ENCODE results near the gene ADAMTS2. TPM values are rescaled to one million over a fixed set of nuclear protein-coding genes. Genes with fewer than 3 reads are reported as not detected.

ADAMTS2 gene
- polyA plus RNA-seq, 1 donor: 5.9 TPM

DNA sequence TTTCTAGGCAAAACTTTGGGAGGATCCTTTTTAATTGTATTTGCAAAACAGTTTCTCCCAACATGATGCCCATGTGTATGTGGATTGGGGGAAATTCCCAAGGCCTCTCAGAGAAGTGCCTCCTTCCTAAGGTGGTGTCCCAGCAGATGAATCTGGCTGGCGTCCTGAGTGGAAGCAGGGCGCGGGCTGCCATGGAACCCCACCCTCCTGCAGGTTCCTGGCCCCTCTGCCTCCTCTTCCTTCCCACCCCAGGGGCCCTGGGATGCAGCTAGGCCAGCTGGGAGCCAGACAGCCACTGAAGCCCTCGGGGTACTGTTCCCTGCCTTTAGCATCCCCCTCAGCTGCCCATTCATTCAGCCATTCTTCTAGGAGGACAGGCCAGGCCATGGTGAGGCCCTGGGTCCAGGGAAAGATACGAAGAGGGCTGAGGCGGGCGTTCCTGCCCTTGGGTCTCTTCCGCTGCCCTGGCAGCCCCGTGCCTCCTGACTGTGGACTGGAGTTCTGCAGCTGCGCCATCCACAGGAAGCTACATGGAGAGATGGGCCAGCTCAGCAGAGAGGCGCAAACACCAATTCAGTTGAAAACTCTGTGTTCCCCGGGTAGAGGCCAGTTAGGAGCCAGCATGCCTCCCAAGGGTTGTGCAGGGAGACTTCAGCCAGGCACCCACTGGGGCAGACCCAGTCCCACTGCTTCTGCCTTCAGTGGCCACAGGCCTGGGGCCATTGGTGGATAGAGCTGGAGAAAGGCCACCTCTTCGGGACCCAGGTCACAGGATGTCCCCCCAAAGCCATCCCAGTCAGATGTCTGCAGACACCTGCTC, 36.5 kb downstream of the ADAMTS2 start:
- no peaks in the 10 kb centered on the region for H3K4me1 ChIP-seq (ENCODE audit: control insufficient read depth, insufficient read depth, low read length)

DNA sequence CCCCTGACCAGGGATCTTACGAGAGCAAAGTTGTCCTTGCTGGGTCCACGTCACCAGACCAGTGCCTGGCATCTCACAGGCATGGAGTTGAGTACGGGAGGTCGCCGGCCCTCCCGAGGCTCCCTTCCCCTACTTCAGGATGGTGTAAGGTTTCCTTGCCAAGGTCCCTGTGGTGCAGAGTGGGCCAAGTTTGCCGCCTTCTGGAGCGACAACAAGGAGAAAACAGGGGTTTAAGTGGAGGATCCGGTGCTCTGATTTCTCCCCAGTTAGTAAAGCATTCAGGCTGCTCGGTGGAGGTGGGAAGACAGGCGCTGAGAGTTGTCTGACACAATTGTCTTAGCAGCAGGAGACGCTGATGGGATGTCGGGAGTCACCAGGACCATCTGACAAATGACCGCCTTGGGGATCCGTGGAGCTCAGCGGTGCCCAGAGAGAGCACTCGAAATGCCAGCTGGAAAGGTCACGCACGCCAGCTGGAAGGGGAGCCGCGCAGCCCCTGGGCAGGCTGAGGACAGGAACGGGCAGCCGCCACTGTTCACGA, 37.3 kb downstream of the ADAMTS2 start:
- no peak for DNase-seq
- Histone ChIP-seq H3K36me3 (ENCODE audit: control insufficient read depth, insufficient read depth, low read length) (no peaks in the 10 kb centered on the region), H3K9me3 (ENCODE audit: control insufficient read depth, low read depth, low read length) (peaks cover 3% of the 10 kb centered on the region), H3K27ac (ENCODE audit: low read length) (no peak overlapping the region), H3K4me1 (ENCODE audit: control insufficient read depth, insufficient read depth, low read length) (no peaks in the 10 kb centered on the region), H3K4me3 (ENCODE audit: low read length) (no peak overlapping the region), H3K27me3 (ENCODE audit: control insufficient read depth, insufficient read depth, low read length) (no peaks in the 10 kb centered on the region)
- no CpG with 5 or more reads among the region's 24 CpGs for WGBS (ENCODE audit: insufficient coverage, low lambda C conversion rate)

More for the DNA sequence above, 36.5 kb downstream of the ADAMTS2 start:
- no peak overlapping the region for H3K27ac ChIP-seq (ENCODE audit: low read length)
- H3K27me3 ChIP-seq (ENCODE audit: control insufficient read depth, insufficient read depth, low read length): no peaks in the 10 kb centered on the region
- WGBS (ENCODE audit: insufficient coverage, low lambda C conversion rate): no CpG with 5 or more reads among the region's 13 CpGs
- H3K4me3 ChIP-seq (ENCODE audit: low read length): no peak overlapping the region
- DNase-seq: no peak
- no peaks in the 10 kb centered on the region for H3K36me3 ChIP-seq (ENCODE audit: control insufficient read depth, insufficient read depth, low read length)
- peaks cover 3% of the 10 kb centered on the region for H3K9me3 ChIP-seq (ENCODE audit: control insufficient read depth, low read depth, low read length)

DNA sequence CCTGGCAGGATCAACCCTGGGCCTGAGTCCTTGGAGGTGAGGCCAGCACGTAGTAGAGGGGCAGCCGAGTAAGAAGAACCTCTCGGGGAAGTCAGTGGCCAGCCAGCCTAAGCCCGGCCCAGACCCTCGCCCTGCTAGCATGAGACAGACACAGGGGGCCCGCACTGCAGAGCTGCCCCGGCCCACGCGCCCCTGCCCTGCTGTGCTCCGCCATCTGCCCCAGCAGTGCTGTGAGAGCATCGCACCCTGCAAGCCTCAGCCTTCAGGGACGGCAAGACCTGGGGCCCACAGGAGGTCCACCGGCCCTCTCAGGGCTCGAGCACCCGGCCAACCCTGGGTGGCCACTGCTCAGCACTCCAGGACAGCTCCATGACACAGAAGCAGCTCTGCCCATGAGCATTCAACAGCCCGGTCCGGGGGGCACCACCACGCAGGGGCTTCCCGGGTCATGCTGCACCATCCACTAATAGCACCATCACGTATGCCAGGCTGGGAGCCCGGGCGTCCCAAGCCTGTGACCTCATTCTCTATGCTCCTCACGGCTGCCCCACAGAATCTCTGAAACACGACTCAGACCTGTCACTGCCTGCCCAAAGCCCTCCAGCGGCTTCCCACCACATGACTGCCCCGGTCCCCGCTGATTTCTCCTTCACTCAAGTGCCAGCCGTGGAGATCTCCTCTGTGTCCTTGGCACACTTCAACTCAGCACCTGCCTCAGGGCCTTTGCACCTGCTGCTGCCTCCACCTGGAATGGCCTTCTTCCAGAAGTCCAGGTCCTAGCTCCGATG, 38.1 kb downstream of the ADAMTS2 start:
- DNase-seq: no peak
- Histone ChIP-seq H3K27ac (ENCODE audit: low read length) (no peak overlapping the region), H3K36me3 (ENCODE audit: control insufficient read depth, insufficient read depth, low read length) (no peaks in the 10 kb centered on the region), H3K9me3 (ENCODE audit: control insufficient read depth, low read depth, low read length) (peaks cover 3% of the 10 kb centered on the region), H3K4me1 (ENCODE audit: control insufficient read depth, insufficient read depth, low read length) (no peaks in the 10 kb centered on the region), H3K27me3 (ENCODE audit: control insufficient read depth, insufficient read depth, low read length) (no peaks in the 10 kb centered on the region), H3K4me3 (ENCODE audit: low read length) (no peak overlapping the region)
- WGBS (ENCODE audit: insufficient coverage, low lambda C conversion rate): 86% methylated on average over 2 of the region's 29 CpGs

DNA sequence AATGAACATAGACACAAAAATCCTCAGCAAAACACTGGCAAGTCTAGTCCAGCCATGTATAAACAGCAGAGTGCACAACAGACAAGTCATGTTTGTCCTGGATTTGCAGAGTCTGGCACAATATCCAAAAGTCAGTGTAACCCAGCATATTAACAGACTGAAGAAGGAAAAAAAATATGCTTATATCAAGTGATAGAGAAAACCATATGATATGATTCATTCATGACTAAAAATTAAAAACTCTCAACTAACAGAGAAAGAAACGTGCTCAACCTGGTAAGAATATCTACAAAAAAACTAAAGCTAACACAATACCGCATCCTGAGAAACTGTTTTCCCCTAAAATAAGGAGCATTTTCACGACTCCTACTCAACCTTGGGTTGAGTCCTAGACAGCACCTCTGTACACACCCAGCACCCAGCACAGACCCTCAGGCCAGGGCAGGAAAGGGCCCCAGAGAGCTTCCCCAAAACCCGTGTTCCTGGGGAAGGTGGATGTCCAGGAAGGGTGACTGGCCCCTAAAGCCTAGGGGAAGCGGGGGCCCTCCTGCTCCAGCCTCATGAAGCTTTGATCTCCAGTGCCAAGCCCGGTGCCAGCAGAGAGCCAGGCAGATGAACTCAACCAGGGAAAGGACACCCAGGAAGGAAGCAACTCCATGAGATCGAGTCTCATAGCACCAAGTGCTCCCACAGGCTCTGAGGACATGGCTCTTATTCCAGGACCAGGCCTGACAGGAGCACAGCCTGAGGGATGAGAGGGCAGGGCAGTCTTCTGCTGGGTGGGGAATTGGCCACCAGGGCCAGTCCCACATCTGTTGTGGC, 38.9 kb downstream of the ADAMTS2 start:
- H3K27me3 ChIP-seq (ENCODE audit: control insufficient read depth, insufficient read depth, low read length): no peaks in the 10 kb centered on the region
- 93% methylated on average over 2 of the region's 7 CpGs for WGBS (ENCODE audit: insufficient coverage, low lambda C conversion rate)
- DNase-seq: no peak
- H3K36me3 ChIP-seq (ENCODE audit: control insufficient read depth, insufficient read depth, low read length): no peaks in the 10 kb centered on the region
- H3K4me1 ChIP-seq (ENCODE audit: control insufficient read depth, insufficient read depth, low read length): no peaks in the 10 kb centered on the region
- no peak overlapping the region for H3K4me3 ChIP-seq (ENCODE audit: low read length)
- no peak overlapping the region for H3K27ac ChIP-seq (ENCODE audit: low read length)
- peaks cover 3% of the 10 kb centered on the region for H3K9me3 ChIP-seq (ENCODE audit: control insufficient read depth, low read depth, low read length)

DNA sequence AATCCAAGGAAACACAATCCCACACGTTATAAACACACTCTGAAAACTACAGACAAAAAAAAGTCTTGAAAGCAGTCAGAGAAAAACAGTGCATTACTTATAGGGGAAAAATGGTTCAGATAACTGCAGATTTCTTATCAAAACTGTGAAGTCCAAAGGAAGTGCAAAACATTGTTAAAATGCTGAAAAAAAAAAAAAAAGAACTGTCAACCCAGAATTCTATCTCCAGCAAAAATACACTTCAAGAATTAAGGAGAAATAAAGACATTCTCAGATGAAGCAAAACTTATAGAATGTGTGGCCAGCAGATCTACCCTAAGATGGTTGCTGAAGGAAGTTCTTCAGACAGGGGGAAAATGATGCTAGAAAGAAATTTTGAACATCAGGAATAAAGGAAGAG, 40.4 kb downstream of the ADAMTS2 start:
- Histone ChIP-seq H3K4me1 (ENCODE audit: control insufficient read depth, insufficient read depth, low read length) (no peaks in the 10 kb centered on the region), H3K4me3 (ENCODE audit: low read length) (no peak overlapping the region), H3K36me3 (ENCODE audit: control insufficient read depth, insufficient read depth, low read length) (no peaks in the 10 kb centered on the region), H3K27ac (ENCODE audit: low read length) (no peak overlapping the region), H3K9me3 (ENCODE audit: control insufficient read depth, low read depth, low read length) (peaks cover 3% of the 10 kb centered on the region), H3K27me3 (ENCODE audit: control insufficient read depth, insufficient read depth, low read length) (no peaks in the 10 kb centered on the region)
- no peak for DNase-seq
- WGBS (ENCODE audit: insufficient coverage, low lambda C conversion rate): 86% methylated on average over 1 of the region's 1 CpG

DNA sequence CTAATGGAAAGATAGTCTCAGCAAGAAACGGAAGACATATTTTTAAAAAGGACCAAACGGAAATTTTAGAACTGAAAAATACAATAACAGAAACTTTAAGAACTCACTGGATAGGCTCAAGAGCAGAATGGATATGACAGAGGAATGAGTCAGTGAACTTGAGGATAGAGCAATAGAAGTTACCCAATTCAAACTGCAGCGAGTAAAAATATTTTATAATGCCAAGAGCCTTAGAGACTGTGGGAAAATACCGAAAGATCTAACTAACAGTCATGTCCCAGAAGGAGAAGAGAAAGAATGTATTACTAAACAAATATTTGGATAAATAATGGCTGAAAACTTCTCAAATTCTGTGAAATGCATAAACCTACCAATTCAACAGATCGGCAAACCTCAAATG, 40.8 kb downstream of the ADAMTS2 start:
- H3K27me3 ChIP-seq (ENCODE audit: control insufficient read depth, insufficient read depth, low read length): no peaks in the 10 kb centered on the region
- no peaks in the 10 kb centered on the region for H3K4me1 ChIP-seq (ENCODE audit: control insufficient read depth, insufficient read depth, low read length)
- H3K27ac ChIP-seq (ENCODE audit: low read length): no peak overlapping the region
- no peak overlapping the region for H3K4me3 ChIP-seq (ENCODE audit: low read length)
- H3K9me3 ChIP-seq (ENCODE audit: control insufficient read depth, low read depth, low read length): peaks cover 3% of the 10 kb centered on the region
- no peak for DNase-seq
- H3K36me3 ChIP-seq (ENCODE audit: control insufficient read depth, insufficient read depth, low read length): no peaks in the 10 kb centered on the region
- 95% methylated on average over 5 of the region's 5 CpGs for WGBS (ENCODE audit: insufficient coverage, low lambda C conversion rate)

DNA sequence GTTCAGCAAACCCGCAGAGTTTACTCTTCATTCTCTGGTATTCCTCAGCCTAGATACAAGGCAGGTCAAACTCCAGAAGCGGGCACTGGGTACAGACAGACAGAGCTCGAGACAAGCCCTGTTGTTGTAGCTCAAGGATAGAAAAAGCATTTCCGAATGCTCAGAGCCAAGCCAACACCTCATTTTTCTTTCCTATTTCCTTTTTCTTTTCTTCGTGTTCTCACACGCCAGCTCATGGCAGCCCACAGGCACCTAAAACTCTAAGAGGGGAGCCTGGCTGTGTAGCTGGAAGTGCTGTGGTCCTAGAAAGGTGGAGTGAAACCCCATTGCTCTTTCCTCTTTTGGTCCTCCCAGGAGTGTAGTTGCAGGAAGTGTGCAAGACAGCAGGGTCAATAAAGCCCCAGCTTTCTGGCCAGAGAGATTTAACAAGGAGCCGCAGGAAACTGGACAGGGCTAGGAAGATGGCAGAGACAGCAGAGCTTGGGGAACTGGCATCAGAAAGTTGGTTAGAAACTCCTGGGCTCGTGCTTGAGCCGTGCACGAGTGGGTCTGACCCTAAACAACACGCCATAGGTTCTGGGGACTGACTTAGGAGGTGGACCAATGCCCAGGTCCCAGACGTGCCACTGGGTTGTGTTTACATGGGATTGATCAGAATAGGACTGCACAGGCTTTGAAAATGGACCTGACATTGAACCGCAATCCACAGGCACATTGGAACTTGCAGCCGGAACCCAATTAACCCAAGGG, 41.6 kb downstream of the ADAMTS2 start:
- H3K4me3 ChIP-seq (ENCODE audit: low read length): no peak overlapping the region
- 94% methylated on average over 5 of the region's 14 CpGs for WGBS (ENCODE audit: insufficient coverage, low lambda C conversion rate)
- H3K36me3 ChIP-seq (ENCODE audit: control insufficient read depth, insufficient read depth, low read length): no peaks in the 10 kb centered on the region
- DNase-seq: no peak
- no peaks in the 10 kb centered on the region for H3K4me1 ChIP-seq (ENCODE audit: control insufficient read depth, insufficient read depth, low read length)
- H3K27me3 ChIP-seq (ENCODE audit: control insufficient read depth, insufficient read depth, low read length): no peaks in the 10 kb centered on the region
- no peak overlapping the region for H3K27ac ChIP-seq (ENCODE audit: low read length)
- H3K9me3 ChIP-seq (ENCODE audit: control insufficient read depth, low read depth, low read length): peaks cover 3% of the 10 kb centered on the region

DNA sequence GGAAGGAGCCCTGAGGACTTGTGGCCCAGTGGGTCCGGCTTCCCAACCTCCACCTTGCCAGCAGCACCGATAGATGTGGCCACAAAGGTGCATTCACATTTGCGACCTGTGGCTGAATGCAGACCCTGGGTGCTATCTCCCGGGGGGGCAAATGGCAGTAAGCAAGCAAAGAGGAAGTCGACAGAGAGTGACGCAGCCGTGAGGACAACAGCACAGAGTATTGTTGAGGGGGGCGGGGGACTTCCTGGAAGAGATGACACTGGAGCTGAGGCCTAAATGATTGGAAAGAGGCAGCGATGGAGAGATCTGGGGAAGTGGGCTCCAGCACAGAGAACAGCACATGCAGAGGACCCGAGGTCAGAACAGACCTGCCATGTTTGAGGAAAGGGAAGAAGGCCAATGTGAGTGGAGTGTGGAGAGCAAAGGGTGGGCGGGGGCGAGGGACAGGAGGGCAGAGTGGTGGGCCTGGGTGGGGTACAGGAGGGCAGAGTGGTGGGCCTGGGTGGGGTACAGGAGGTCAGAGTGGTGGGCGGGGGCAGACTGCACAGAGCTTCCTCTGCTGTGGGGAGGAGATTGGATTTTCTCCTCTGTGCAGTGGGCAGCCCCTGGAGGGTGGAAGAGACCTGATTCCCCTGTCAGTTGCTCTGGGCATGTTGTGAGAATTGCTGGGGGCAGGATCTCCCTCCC, 42.6 kb downstream of the ADAMTS2 start:
- DNase-seq: no peak
- WGBS (ENCODE audit: insufficient coverage, low lambda C conversion rate): no CpG with 5 or more reads among the region's 13 CpGs
- H3K9me3 ChIP-seq (ENCODE audit: control insufficient read depth, low read depth, low read length): peaks cover 3% of the 10 kb centered on the region
- no peak overlapping the region for H3K4me3 ChIP-seq (ENCODE audit: low read length)
- H3K4me1 ChIP-seq (ENCODE audit: control insufficient read depth, insufficient read depth, low read length): no peaks in the 10 kb centered on the region
- no peaks in the 10 kb centered on the region for H3K27me3 ChIP-seq (ENCODE audit: control insufficient read depth, insufficient read depth, low read length)
- H3K27ac ChIP-seq (ENCODE audit: low read length): no peak overlapping the region
- H3K36me3 ChIP-seq (ENCODE audit: control insufficient read depth, insufficient read depth, low read length): no peaks in the 10 kb centered on the region

DNA sequence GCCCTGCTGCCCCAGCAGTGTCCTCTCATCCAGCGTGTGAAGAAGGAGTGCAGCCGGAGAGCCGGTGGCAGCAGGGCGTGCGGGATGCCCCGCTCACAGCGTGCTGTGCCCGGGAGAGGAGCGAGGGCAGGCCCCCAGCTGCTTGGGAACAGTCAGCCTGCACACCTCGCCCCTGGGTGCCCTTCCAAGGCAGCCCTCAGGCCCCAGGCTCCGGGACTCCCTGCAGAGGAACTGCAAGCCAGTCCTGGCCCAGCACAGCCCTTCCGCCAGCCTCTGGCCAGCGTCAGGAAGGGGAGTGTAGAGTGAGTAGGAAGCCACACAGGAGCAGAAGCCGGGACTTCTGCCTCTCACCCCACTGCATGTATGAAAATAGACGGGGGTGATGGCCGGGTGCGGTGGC, 43.5 kb downstream of the ADAMTS2 start:
- H3K9me3 ChIP-seq (ENCODE audit: control insufficient read depth, low read depth, low read length): no peaks in the 10 kb centered on the region
- H3K27me3 ChIP-seq (ENCODE audit: control insufficient read depth, insufficient read depth, low read length): no peaks in the 10 kb centered on the region
- no CpG with 5 or more reads among the region's 17 CpGs for WGBS (ENCODE audit: insufficient coverage, low lambda C conversion rate)
- no peaks in the 10 kb centered on the region for H3K36me3 ChIP-seq (ENCODE audit: control insufficient read depth, insufficient read depth, low read length)
- no peak for DNase-seq
- no peak overlapping the region for H3K4me3 ChIP-seq (ENCODE audit: low read length)
- H3K4me1 ChIP-seq (ENCODE audit: control insufficient read depth, insufficient read depth, low read length): no peaks in the 10 kb centered on the region
- no peak overlapping the region for H3K27ac ChIP-seq (ENCODE audit: low read length)
